NB4 (cell line): Measurements from ENCODE around the gene DIS3L2.

ENCODE experiments used
- DNase-seq: peaks from one replicate; pipeline ENCODE4 v3.0.0; 2010; ENCODE audit warnings: low read depth
- H3K4me3 ChIP-seq: one replicate; pipeline ENCODE4 v1.5.1; 2011; ENCODE audit warnings: mild to moderate bottlenecking, low read depth, low read length, moderate library complexity
- MYC ChIP-seq: IDR thresholded peaks from 2 replicates; pipeline ENCODE4 v1.6.1; 2011; ENCODE audit warnings: low read depth, low read length
- POLR2A ChIP-seq: IDR thresholded peaks from 2 replicates; pipeline ENCODE4 v1.6.1; 2011; ENCODE audit warnings: mild to moderate bottlenecking; ENCODE audit not compliant: insufficient read length; ENCODE audit errors: extremely low read depth
- TF ChIP-seq, protein P1 (sequence below): IDR thresholded peaks from one replicate; pipeline ENCODE4 v1.5.1; 2012; ENCODE audit warnings: low read depth, low read length
- TF ChIP-seq, protein P2 (sequence below): IDR thresholded peaks from 2 replicates; pipeline ENCODE4 v1.6.1; 2011; ENCODE audit warnings: low read depth, low read length

The DIS3L2 gene

DNA sequence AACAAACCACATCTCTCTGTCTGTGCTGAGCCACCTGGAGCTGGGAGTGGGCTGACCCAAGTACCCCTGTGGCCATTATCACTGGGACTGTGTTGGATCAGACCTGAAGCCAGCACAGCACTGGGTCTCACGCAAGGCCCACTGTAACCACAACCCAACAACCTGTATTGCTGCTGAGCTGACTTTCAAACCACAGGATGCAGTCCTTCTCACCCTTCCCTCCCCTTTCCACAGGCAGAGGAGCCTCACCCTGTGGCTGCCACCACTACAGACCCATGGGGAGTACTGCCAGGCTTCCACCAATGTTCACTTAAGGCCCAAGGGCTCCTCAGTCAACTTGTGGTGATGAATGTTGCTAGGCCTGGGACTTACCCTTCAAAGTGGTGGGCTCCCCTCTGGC is 135.7 kb downstream of the DIS3L2 start:
- no peak overlapping the region for H3K4me3 ChIP-seq
- DNase-seq = no peak
- TF ChIP-seq, protein P1, sequence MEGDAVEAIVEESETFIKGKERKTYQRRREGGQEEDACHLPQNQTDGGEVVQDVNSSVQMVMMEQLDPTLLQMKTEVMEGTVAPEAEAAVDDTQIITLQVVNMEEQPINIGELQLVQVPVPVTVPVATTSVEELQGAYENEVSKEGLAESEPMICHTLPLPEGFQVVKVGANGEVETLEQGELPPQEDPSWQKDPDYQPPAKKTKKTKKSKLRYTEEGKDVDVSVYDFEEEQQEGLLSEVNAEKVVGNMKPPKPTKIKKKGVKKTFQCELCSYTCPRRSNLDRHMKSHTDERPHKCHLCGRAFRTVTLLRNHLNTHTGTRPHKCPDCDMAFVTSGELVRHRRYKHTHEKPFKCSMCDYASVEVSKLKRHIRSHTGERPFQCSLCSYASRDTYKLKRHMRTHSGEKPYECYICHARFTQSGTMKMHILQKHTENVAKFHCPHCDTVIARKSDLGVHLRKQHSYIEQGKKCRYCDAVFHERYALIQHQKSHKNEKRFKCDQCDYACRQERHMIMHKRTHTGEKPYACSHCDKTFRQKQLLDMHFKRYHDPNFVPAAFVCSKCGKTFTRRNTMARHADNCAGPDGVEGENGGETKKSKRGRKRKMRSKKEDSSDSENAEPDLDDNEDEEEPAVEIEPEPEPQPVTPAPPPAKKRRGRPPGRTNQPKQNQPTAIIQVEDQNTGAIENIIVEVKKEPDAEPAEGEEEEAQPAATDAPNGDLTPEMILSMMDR = no peak
- TF ChIP-seq MYC (no peak), POLR2A (no peak)
- TF ChIP-seq, protein P2, sequence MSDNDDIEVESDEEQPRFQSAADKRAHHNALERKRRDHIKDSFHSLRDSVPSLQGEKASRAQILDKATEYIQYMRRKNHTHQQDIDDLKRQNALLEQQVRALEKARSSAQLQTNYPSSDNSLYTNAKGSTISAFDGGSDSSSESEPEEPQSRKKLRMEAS = no peak

DNA sequence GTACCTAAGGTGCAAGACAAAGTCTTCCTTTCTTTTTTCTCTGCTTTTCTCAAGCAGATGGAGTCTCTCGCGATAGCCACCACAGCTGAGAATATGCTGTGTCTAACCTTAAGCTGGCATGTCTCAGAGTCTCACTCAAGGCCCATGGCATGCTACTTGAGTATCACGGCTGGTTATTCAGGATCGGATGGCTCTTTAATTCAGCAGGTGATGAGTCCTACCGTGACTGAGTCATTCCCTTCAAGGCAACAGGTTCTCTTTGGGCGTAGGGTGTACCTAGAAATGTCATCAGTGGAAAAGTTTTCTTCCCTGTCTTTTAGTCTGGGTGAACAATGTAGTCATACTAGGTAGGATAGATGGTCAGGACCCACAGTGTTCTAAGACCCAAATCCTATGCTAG is 136.2 kb downstream of the DIS3L2 start:
- H3K4me3 ChIP-seq = no peak overlapping the region
- TF ChIP-seq, protein P1 = no peak
- TF ChIP-seq MYC = no peak
- TF ChIP-seq POLR2A = no peak
- TF ChIP-seq, protein P2 = no peak

DNA sequence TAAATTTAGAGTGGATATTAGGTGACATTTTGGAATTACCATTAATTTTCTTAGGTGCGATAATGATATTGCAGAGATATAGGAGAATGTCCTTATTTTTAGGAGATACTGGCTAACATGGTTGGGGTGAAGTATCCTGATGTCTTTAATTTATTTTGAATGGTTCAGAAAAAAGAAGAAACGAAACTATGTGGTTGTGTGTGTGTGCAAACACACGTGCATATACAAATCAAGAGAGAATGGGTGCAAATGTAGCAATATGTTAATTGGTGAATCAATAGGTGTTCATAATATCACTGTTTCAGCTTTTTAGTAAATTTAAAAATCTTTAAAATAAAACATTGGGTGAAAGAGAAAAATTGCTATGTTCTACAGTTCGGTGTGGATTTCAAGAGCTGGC is 140.9 kb downstream of the DIS3L2 start:
- TF ChIP-seq MYC (no peak), POLR2A (no peak)
- TF ChIP-seq, protein P1 = no peak
- TF ChIP-seq, protein P2 = no peak
- no peak for DNase-seq
- H3K4me3 ChIP-seq = no peak overlapping the region

More for the DNA sequence above, 136.2 kb downstream of the DIS3L2 start:
- DNase-seq = no peak

DNA sequence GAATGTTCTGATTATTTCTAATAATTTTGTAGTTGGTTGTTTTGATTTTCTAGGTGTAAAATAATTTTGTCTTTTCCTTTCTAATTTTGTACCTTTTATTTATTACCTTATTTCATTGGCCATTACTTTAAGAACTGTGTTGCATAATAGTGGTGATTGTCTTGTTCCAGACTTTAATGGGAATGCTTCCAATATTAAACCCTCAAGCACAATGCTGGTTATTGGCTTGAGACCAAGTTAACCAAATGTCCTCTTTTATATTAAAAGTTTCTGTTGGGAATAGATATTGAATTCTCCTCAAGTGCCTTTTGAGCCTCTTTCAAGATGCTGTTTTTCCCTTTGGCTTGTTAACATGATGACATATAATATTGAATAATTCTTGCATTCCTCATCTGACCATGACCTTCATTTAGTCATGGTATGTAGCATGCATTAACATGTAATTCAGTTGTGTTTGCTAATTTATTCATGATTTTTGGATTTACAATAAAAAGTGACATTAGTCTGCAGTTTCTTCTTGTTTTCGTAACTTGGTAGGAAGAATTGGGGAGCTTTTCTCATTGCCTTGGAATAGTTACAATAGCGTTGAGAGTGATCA is 141.7 kb downstream of the DIS3L2 start:
- no peak for DNase-seq
- TF ChIP-seq, protein P1 = no peak

DNA sequence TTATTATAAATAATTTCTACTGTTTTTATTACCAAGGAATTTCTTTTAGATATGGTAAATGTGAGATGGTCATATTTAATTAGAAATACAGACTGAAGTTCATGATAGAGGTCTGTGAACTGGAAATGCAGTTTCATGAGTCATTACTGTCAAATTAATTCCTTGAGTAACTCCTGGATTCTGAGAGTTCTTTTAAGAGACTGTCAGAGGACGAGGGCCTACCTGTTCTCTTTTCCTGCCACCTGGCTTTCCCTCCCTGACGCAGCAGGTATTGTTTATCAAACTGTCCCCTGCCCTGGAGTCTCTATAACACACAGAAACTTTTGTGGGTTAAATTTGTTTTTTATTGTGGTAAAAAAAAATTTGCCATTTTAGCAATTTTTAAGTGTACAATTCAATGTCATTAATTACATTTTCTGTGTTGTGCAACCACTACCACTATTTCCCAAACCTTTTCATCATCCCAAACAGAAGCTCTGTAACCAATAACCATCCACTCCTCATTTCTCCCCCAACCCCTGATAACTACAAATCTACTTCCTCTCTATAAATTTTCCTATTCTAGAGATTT is 142.6 kb downstream of the DIS3L2 start:
- H3K4me3 ChIP-seq = no peak overlapping the region
- no peak for TF ChIP-seq MYC
- TF ChIP-seq, protein P2 = no peak
- TF ChIP-seq, protein P1 = no peak
- no peak for TF ChIP-seq POLR2A
- DNase-seq = no peak

More for the DNA sequence above, 141.7 kb downstream of the DIS3L2 start:
- no peak overlapping the region for H3K4me3 ChIP-seq

DNA sequence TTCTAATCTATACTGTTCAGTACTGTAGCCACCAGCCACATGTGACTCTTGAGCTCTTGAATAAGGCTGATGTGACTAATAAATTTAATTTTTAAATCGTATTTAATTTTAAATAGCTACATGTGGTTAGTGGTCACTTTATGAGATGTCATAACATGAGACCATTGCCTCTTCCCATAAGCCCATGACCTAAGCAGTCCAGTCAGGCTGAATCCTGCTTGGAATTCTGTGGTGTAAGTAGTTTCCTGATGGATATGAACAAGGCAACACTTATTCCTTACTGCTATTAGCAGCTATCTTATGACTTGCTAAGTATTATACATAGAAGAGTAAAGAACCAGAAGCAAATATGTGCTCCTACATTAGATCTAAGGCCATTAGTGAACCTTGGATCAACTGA is 150.0 kb downstream of the DIS3L2 start:
- no peak overlapping the region for H3K4me3 ChIP-seq
- TF ChIP-seq POLR2A (no peak), MYC (no peak)
- TF ChIP-seq, protein P2 = no peak
- TF ChIP-seq, protein P1 = no peak
- DNase-seq = no peak
